Glutamatergic neuron (in vitro differentiated cells): ENCODE measurements around the gene ATL2. TPM values are rescaled to one million over a fixed set of nuclear protein-coding genes. Genes with fewer than 3 reads are reported as not detected.

Experiments
- DNase-seq: peaks from one replicate; pipeline ENCODE4 v3.0.0; 2022
- H3K27ac Mint-ChIP-seq: one replicate; pipeline ENCODE4 v1.8.0; 2020; ENCODE audit warnings: mild to moderate bottlenecking, mixed read lengths, inconsistent platforms; ENCODE audit not compliant: unreplicated experiment
- H3K27me3 Mint-ChIP-seq: one replicate; pipeline ENCODE4 v1.8.0; 2020; ENCODE audit warnings: mild to moderate bottlenecking, moderate library complexity, mixed read lengths, inconsistent platforms; ENCODE audit not compliant: unreplicated experiment
- H3K36me3 Mint-ChIP-seq: one replicate; pipeline ENCODE4 v1.8.0; 2020; ENCODE audit warnings: mild to moderate bottlenecking, mixed read lengths, inconsistent platforms; ENCODE audit not compliant: unreplicated experiment
- H3K4me1 Mint-ChIP-seq: one replicate; pipeline ENCODE4 v1.8.0; 2020; ENCODE audit warnings: mild to moderate bottlenecking, low read depth, mixed read lengths, inconsistent platforms; ENCODE audit not compliant: unreplicated experiment
- H3K4me3 Mint-ChIP-seq: one replicate; pipeline ENCODE4 v1.8.0; 2020; ENCODE audit warnings: mild to moderate bottlenecking, mixed read lengths, inconsistent platforms; ENCODE audit not compliant: unreplicated experiment
- H3K9me3 Mint-ChIP-seq: one replicate; pipeline ENCODE4 v1.8.0; 2020; ENCODE audit warnings: mild to moderate bottlenecking, moderate library complexity, mixed read lengths, inconsistent platforms; ENCODE audit not compliant: unreplicated experiment
- total RNA-seq: library from RNA; stranded (reverse); fragmentation: NEBNext Ultra II Directional; extraction: Animal tissue kit (Norgen Biotek cat#: 25700); gene quantifications from one replicate; pipeline ENCODE4 v1.2.1, GENCODE V29; 2021; ENCODE audit not compliant: unreplicated experiment
- TF ChIP-seq, protein P1 (sequence below): fragments of 200-600 bp; sonication (generic); IDR thresholded peaks from one replicate; pipeline ENCODE4 v1.5.0; 2021; ENCODE audit not compliant: partially characterized antibody, unreplicated experiment

Gene ATL2
- total RNA-seq, 1 donor from 2014 or later: 39.0 TPM

GRCh38 chr2:38409156-38410102, 32.4 kb upstream of the ATL2 start:
- H3K9me3 Mint-ChIP-seq: peaks cover 6% of the 10 kb centered on the region
- H3K4me3 Mint-ChIP-seq: no peak overlapping the region
- no peak for DNase-seq
- no peaks in the 10 kb centered on the region for H3K27me3 Mint-ChIP-seq
- H3K36me3 Mint-ChIP-seq: peaks cover 11% of the 10 kb centered on the region
- TF ChIP-seq, protein P1, sequence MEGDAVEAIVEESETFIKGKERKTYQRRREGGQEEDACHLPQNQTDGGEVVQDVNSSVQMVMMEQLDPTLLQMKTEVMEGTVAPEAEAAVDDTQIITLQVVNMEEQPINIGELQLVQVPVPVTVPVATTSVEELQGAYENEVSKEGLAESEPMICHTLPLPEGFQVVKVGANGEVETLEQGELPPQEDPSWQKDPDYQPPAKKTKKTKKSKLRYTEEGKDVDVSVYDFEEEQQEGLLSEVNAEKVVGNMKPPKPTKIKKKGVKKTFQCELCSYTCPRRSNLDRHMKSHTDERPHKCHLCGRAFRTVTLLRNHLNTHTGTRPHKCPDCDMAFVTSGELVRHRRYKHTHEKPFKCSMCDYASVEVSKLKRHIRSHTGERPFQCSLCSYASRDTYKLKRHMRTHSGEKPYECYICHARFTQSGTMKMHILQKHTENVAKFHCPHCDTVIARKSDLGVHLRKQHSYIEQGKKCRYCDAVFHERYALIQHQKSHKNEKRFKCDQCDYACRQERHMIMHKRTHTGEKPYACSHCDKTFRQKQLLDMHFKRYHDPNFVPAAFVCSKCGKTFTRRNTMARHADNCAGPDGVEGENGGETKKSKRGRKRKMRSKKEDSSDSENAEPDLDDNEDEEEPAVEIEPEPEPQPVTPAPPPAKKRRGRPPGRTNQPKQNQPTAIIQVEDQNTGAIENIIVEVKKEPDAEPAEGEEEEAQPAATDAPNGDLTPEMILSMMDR: no peak
- peak overlapping the region; percentile 69 for H3K27ac Mint-ChIP-seq
- peaks cover 5% of the 10 kb centered on the region for H3K4me1 Mint-ChIP-seq

DNA sequence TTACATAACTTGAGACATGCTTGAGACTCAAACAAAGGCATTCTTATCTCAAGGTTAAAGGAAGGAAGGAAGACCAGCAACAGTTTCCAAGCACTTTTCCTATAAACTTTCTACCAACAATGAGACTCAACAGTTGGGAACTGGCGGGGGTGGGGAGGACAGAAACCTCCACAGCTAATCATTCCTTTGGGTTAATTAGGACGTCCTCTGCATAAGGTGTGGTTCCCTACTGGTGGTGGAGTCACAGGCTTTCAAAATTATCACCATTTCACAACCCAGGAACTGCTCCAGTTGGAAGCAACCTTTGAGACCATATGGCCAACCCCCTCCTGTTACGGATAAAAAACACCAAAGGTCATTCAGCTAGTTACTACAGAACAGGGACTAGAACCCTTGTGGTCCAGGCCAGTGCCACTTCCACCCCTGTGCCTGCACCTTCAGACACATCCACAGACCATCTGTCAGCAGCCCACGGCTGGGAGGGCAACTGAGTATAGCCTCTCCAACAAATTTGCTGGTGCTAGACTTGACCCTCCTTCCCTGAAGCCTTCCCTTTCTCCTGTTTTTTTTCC, 30.1 kb upstream of the ATL2 start:
- DNase-seq: no peak
- TF ChIP-seq, protein P1: no peak
- H3K27me3 Mint-ChIP-seq: peaks cover 2% of the 10 kb centered on the region
- H3K36me3 Mint-ChIP-seq: peaks cover 3% of the 10 kb centered on the region
- no peak overlapping the region for H3K4me3 Mint-ChIP-seq
- peaks cover 5% of the 10 kb centered on the region for H3K4me1 Mint-ChIP-seq
- no peak overlapping the region for H3K27ac Mint-ChIP-seq
- H3K9me3 Mint-ChIP-seq: peaks cover 3% of the 10 kb centered on the region

DNA sequence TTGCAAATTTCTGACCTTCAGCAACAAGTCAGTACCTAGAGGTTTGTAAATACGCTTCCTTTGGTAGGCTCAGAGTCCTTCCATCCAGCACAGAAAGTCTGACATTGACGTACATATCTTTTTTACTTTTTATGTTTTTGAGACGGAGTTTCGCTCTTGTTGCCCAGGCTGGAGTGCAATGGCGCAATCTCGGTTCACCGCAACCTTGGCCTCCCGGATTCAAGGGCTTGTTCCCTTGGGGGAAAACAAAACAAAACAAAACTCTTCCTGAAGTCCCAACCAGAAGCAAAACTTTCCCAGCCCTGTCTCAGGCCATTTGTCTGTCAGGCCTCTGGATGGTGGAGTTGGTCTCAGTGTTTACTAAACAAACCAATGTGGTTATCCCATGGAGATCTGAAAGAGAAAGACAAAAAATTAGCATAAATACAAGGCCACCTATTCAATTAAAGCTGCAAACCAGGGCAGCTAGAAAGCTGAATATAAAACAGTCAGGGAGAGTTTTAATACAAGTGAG, 29.6 kb upstream of the ATL2 start:
- Mint-ChIP-seq H3K4me1 (peaks cover 5% of the 10 kb centered on the region), H3K27ac (no peak overlapping the region), H3K9me3 (peaks cover 3% of the 10 kb centered on the region), H3K4me3 (no peak overlapping the region), H3K36me3 (peaks cover 6% of the 10 kb centered on the region), H3K27me3 (peaks cover 2% of the 10 kb centered on the region)
- no peak for DNase-seq
- TF ChIP-seq, protein P1: no peak

DNA sequence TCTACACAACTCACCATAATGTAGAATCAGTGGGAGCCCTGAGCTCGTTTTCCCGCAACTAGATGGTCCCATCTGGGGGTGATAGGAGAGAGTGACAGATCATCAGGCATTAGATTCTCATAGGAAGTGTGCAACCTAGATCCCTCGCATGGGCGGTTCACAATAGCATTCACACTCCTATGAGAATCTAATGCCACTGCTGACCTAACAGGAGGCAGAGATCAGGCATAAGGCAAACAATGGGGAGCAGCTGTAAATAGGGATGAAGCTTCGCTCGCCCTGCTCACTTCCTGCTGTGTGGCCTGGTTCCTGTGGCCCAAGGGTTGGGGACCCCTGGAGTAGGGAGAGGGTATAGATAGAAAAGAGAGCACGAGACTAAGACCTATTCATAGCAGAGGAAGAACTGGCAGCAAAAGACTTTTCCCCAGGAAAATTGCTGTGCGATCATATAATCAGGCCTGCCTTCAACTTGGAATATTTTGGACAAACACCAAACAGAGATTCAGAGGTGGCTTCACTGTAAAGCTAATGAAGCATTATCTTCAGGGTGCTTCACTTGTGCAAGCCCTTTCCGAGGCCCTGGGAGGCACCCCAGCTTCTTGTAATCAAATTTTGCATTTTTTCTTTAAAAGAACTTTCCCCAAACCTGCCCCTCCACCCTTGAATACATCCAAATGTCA, 29.0 kb upstream of the ATL2 start:
- peaks cover 2% of the 10 kb centered on the region for H3K27me3 Mint-ChIP-seq
- peaks cover 3% of the 10 kb centered on the region for H3K9me3 Mint-ChIP-seq
- H3K36me3 Mint-ChIP-seq: peaks cover 6% of the 10 kb centered on the region
- TF ChIP-seq, protein P1: no peak
- H3K4me1 Mint-ChIP-seq: peaks cover 5% of the 10 kb centered on the region
- H3K27ac Mint-ChIP-seq: no peak overlapping the region
- no peak overlapping the region for H3K4me3 Mint-ChIP-seq
- no peak for DNase-seq
